Adrenal gland (tissue), 5 donors: ENCODE data around the gene ARHGEF37.

Experiments used
- CTCF ChIP-seq, 6 experiments: fragments of 450-650 bp in 4 of 6; fragments of 200-600 bp in 2 of 6; sonication (generic) in 1 of 6; IDR thresholded peaks; 1 replicate in 5 of 6; 2 replicates in 1 of 6; pipeline versions ENCODE4 v1.5.1 to v1.8.0; 2016 to 2021; ENCODE audit warnings: antibody characterized with exemption in 6 of 6, mild to moderate bottlenecking in 2 of 6, moderate library complexity in 1 of 6
- POLR2A ChIP-seq, 2 donors: fragments of 450-650 bp; IDR thresholded peaks; one replicate each; pipeline ENCODE4 v1.6.1; 2017; ENCODE audit warnings: antibody characterized with exemption in 2 of 2, mild to moderate bottlenecking in 2 of 2, moderate library complexity in 1 of 2
- donor health status: DM: no; HTN: no; CAD: no.

GRCh38 chr5:149647334-149647733, 66.0 kb downstream of the ARHGEF37 start:
- TF ChIP-seq CTCF (IDR thresholded peaks at IDR 0.05): no peak
- TF ChIP-seq POLR2A (IDR thresholded peaks at IDR 0.05): no peak
